GM21529 (cell line): ENCODE measurements around the gene DBX2.
"Not testable (repeated sequence)": the region's sequence is repeated elsewhere in the genome, so short reads cannot be mapped to it uniquely, and the experiment has no call there.

Source experiments
- ATAC-seq: cut with Tn5 transposase; IDR thresholded peaks from one replicate; pipeline ENCODE4 v1.9.1; 2021; ENCODE audit not compliant: unreplicated experiment

Gene DBX2

GRCh38 chr12:45050751-45051571 is at the start of gene DBX2:
Gene DBX2 (minus strand): TSS chr12:45051099. CDS start chr12:45050927, 172 bp downstream.
- ATAC-seq, result no peak

- ATAC-seq, result no peak
Observed at GRCh38 chr12:45098766-45099165, 47.9 kb upstream of the DBX2 start.

GRCh38 chr12:45095417-45095816 is 44.5 kb upstream of the DBX2 start:
- not testable (repeated sequence) for ATAC-seq

GRCh38 chr12:45093051-45093450 is 42.2 kb upstream of the DBX2 start:
- no peak for ATAC-seq

GRCh38 chr12:45089411-45090075 is 38.6 kb upstream of the DBX2 start:
- ATAC-seq, result no peak

- no peak for ATAC-seq
Observed at GRCh38 chr12:45088608-45089007, 37.7 kb upstream of the DBX2 start.

- ATAC-seq, result not testable (repeated sequence)
Observed at GRCh38 chr12:45084248-45084647, 33.3 kb upstream of the DBX2 start.

- no peak for ATAC-seq
Observed at GRCh38 chr12:45077251-45077650, 26.4 kb upstream of the DBX2 start.

GRCh38 chr12:45076417-45077026 is 25.6 kb upstream of the DBX2 start:
- ATAC-seq, result no peak

- no peak for ATAC-seq
Observed at GRCh38 chr12:45075587-45076282, 24.8 kb upstream of the DBX2 start.

- ATAC-seq, result no peak
Observed at GRCh38 chr12:45065125-45065626, 14.3 kb upstream of the DBX2 start.

- no peak for ATAC-seq
Observed at GRCh38 chr12:45060976-45061375, 10.1 kb upstream of the DBX2 start.

GRCh38 chr12:45051572-45052125 is 750 bp upstream of the DBX2 start:
- ATAC-seq, result no peak

- no peak for ATAC-seq
Observed at GRCh38 chr12:45049912-45050750, 768 bp downstream of the DBX2 start.

GRCh38 chr12:45042599-45042998 is 8.3 kb downstream of the DBX2 start:
- no peak for ATAC-seq

GRCh38 chr12:45040977-45041376 is 9.9 kb downstream of the DBX2 start:
- ATAC-seq, result no peak

- no peak for ATAC-seq
Observed at GRCh38 chr12:45039757-45040156, 11.1 kb downstream of the DBX2 start.

- no peak for ATAC-seq
Observed at GRCh38 chr12:45034861-45035265, 16.0 kb downstream of the DBX2 start.

GRCh38 chr12:45017916-45018315 is 33.0 kb downstream of the DBX2 start:
- no peak for ATAC-seq

GRCh38 chr12:45014396-45014795 is 36.5 kb downstream of the DBX2 start:
- ATAC-seq, result no peak
